Jurkat, Clone E6-1 (cell line): ENCODE results near the gene NHLRC1. TPM values are rescaled to one million over a fixed set of nuclear protein-coding genes. Genes with fewer than 3 reads are reported as not detected.
"Not testable (repeated sequence)": the region's sequence is repeated elsewhere in the genome, so short reads cannot be mapped to it uniquely, and the experiment has no call there.

ENCODE experiments used
- DNase-seq: peaks from one replicate; pipeline ENCODE4 v3.0.0-alpha.2; 2011; ENCODE audit warnings: low read depth, low spot score
- H3K4me3 ChIP-seq: 2 replicates; pipeline ENCODE4 v1.5.1; 2011; ENCODE audit warnings: mild to moderate bottlenecking, low read length, control low read depth, moderate library complexity
- polyA plus RNA-seq: library from polyadenylated mRNA; unstranded; fragments of >200 nt; gene quantifications from one replicate; pipeline ENCODE4 v1.2.1, GENCODE V29; 2012; ENCODE audit warnings: missing spikeins; ENCODE audit not compliant: insufficient read length, insufficient read depth

Gene NHLRC1
- polyA plus RNA-seq, result not detected

DNA sequence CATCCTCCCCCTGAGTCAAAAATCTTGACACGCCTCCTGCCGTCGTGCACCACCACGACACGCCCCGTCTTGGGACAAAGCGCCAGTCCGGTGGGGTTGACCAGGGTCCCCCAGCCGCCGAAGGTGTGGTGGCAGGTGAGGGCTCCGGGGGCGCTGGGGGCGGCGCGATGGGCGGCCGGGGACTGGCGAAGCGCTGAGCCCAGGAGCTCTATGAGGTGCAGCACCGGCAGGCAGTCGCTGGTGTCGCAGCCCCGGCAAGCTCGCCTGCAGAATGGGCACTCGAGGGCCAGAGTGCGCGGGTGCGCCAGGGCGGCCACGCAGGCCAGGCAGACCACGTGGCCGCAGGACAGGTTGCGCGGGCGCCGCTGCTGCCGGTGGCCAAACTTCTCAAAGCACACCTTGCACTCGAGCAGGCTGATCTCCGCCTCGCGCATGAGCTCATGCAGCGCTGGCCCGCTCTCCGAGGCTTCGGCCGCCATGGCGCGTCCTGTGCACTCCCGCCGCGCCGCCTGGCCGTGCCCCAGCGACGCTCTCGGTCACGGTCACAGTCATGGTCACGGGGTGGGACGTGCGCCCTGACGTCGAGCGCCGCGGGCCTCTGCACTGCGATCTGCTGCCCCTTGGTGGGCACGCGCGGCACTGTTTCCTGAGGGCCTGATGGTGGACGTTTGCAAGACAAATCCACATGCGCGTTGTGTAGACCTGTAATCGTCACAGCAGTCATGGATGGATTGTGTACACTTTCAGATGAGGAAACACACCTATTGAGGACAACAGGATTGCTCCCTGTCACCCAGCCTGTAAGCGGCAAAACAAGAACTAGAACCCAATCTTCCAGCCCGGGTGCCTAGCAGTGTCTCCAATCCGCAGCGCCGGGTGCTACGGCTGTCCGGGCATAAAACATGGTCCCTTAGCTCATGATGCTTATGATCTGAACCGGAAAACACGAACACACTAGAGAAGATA lies at the start of gene NHLRC1:
TSS of gene NHLRC1 (minus strand) at position 550 of the 966 bp plus-strand sequence. CDS start at position 479, 71 bp downstream.
- no peak for DNase-seq
- no peak within 1 kb of the TSS for H3K4me3 ChIP-seq

DNA sequence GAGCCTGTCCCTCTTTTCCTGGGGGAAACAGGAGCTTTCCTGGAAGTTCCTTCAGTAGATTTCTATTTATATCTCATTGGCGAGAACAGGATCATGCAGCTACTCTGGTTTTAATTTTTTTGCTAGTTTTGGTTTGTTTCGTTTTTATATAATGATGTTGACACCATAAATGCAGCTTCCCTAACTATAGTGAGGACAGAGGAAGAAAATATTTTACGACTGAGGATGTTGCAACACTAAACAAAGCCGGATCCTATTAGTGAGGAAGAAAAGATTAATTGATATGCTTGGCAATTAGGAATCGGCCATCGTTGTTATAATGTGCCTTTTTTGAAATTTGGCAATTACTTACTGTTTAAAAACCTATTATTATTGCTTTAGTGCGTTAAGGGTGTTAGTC lies 49.4 kb upstream of the NHLRC1 start:
- no peak overlapping the region for H3K4me3 ChIP-seq
- no peak for DNase-seq

DNA sequence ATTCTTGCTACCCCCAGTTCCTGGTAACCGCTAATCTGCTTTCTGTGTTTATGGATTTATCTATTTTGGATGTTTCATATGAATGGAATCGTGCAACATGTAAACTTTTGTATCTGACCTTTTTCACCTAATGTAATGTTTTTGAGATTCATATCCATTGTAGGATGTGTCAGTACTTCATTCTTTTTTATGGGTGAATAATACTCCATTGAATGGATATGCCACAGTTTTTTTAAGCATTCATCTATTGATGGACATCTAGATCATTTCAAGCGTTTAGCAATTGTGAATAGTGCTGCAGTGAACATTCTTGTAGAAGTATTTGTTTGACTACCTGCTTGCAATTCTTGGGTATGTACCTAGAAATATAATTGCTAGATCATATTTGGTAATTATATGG lies 45.8 kb upstream of the NHLRC1 start:
- no peak overlapping the region for H3K4me3 ChIP-seq

DNA sequence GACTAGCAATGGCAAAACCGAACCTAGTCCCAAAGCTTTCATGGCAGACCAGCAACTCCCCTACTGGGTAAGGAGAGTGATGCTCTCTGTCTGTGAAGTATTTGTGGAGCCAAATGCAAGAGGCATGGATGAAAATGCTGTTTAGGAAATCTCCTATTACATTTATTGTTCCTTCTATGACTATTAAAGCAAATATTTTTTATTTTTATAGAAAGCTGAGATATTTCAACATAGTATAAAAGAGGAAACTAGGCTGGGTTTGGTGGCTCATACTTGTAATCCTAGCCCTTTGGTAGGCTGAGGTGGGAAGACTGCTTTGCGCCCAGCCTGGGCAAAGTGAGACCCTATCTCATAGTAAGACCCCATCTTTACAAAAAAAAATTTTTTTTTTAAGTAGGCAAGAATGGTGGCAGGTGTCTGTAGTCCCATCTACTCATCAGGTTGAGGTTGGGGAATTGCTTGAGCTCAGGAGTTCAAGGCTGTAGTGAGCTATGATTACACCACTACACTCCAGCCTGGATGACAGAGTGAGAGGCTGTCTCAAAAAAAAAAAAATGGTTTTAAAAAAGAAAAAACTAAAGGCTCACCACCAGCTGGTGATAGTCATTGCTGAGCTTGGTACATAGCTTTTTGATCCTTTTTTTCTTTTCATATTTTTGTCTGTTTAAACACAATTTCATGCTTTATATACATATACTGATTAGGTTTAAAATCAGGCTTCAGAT lies 44.0 kb upstream of the NHLRC1 start:
- DNase-seq, result no peak
- H3K4me3 ChIP-seq, result no peak overlapping the region

More for the DNA sequence above, 45.8 kb upstream of the NHLRC1 start:
- no peak for DNase-seq

DNA sequence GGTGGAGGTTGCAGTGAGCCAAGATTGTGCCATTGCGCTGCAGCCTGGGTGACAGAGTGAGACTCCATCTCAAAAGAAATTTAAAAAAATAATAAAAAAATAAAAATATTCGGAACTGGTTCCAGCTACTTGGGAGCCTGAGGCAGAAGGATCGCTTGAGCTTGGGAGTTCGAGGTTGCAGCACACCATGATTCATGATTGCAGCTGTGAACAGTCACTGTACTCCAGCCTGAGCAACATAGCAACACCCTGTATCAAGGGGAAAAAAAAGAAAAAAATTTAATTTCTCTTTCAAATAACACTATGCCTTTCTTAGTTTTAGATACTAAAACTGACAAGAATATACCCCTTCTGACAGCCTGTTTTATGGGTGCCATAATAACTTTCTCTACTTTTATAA lies 43.3 kb upstream of the NHLRC1 start:
- DNase-seq, result no peak
- no peak overlapping the region for H3K4me3 ChIP-seq

DNA sequence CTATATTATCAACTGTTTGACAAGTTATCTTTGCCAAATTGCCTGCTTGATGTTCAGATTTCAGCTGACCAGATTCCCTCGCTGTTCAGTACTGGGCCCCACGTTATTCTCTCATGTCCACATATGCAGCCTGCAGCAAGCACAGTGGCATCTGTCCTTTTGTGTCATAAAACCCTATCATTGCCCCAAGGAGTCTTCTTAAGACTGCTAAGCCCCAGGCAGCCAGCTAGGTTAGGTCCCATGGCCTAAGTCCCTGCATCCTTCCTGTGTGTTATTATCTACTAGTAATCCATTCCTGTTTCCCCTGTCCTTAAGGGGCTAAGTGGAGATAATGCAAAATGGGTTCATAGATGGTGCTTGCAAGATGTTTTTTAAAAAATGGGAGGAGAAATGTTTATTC lies 39.9 kb upstream of the NHLRC1 start:
- H3K4me3 ChIP-seq, result no peak overlapping the region
- DNase-seq, result no peak

DNA sequence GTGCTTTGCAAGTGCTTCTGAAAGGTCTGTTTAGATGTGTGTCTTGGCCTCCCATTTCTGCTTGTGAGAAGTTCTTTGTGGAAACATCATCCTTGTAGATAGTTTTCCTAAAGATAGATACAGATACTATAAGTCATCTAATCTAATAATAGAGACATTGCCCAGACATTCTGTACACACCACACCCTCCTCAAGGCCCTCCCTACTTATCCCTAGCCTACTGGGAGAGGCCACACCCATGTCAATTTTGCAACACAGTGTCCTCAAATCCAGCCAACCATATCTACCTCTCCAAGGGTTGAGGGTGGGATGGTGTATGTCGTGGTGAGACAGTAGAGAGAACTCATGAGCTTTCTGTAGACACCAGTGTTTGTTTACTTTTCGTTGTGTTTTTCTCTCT lies 39.0 kb upstream of the NHLRC1 start:
- DNase-seq, result no peak

DNA sequence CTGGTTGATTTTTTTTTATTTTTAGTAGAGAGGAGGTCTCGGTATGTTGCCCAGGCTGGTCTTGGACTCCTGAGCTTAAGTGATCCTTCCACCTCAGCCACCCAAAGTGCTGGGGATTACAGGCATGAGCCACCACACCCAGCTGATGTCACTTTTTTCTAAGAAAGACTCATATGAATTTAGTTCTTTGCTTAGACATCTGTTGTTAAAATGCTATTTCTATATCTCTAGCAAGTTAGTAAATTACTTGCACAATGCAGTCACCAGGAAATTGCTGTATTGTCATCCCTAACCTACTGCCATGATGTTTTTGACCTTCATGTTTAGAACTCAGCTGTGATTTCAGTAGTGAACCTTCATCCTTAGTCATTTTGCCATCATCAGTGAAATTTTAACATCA lies 38.4 kb upstream of the NHLRC1 start:
- no peak for DNase-seq
- H3K4me3 ChIP-seq, result no peak overlapping the region

More for the DNA sequence above, 39.0 kb upstream of the NHLRC1 start:
- no peak overlapping the region for H3K4me3 ChIP-seq

DNA sequence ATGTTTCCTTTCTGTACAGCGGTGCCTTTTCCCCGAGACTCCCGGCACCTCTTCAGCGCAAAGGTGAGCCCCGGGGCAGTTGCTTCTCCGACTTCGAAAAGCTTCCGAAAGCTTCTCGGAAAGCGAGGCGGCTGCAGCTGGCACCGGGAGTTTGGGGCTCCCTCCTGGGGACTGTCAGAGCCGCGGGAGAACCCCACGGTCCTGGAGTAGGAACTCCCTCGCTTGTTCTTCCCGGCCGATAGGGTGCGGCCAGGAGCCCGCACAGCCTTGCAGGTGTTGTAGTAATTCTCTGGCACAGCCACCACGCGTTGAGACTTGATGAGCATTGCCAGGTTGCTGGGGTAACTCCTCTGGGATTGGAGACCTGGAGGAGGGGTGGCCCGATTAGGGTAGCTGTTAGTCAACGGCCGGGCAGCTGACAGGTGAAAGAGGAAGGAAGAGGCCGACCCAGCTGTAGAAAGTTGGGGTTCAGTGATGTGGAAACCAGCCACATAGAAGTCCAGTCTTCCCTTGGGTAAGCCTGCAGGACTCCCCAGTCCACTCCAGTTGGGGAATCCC lies 33.5 kb upstream of the NHLRC1 start:
- H3K4me3 ChIP-seq, result peak overlapping the region; percentile 87
- DNase-seq, result peak; percentile 54

DNA sequence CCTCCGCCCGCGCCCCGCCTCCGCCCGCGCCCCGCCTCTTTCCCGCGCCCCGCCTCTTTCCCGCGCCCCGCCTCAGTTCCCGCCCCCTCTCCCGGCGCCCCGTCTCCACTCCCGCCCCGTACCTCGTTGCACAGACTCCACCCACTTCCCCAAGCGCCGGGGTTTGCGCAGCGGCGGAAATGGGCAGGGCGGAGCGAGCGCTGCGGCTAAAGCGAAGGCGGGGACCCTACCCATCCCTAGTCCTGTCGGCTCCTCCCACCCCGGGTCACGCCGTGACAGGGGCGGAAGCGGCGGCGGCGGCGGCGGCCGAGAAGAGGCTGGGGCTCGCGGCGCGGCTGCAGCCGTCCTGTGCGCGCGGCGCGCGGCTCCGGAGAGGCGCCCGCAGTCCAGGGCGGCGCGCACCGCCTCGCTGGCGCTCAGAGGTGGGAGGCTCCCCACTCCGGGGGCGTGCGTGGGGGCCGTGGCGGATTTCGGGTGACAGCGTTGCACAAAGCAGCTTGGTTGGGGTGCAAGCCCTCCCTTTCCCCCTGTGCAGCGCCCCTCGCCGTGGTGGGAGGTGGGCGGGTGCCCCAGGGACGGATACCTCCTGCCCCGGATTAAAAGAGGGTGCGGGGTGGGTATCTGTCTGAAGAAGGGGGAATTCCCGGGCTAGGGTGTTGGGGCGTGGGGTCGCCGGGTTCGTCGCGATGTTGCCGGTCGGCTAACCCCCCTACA lies 32.8 kb upstream of the NHLRC1 start, which contains the start of gene KDM1B:
TSS of gene KDM1B (plus strand) at position 273 of the 714 bp plus-strand sequence. CDS start 4,474 bp downstream, outside the sequence.
- peak within 1 kb of the TSS; percentile 96 for H3K4me3 ChIP-seq
- peak; percentile 94 for DNase-seq

DNA sequence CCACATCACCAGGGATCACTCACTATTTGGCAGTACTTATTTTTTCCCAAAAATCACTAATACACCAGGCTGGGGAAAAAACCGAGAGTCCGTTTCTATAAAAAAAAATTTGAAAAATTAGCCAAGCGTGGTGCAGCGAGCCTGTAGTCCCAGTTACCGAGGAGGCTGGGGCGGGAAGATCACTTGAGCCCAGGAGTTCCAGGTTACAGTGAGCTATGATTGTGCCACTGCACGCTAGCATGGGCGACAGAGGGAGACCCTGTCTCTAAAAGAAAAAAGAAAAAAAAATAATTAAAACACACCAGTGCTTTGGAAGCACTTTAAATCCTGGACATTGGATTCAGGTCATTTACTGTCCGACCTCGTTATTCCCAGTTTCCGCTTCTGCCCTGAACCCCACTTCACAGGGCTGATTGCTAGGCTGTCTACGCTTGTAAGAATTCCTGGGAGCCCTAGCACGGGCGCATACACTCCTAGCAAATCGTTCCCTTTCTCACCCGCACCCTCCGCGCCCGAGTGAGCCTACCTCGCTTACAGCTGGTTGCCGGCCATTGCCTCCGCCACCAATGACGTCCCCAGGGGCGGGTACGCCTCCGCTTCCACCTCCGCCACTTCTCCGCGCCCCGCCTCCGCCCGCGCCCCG lies 32.2 kb upstream of the NHLRC1 start, which contains the start of gene TPMT:
TSS of gene TPMT (minus strand) at position 571 of the 643 bp plus-strand sequence. CDS start 5,950 bp downstream, outside the sequence.
- DNase-seq, result no peak
- peak within 1 kb of the TSS; percentile 96 for H3K4me3 ChIP-seq

DNA sequence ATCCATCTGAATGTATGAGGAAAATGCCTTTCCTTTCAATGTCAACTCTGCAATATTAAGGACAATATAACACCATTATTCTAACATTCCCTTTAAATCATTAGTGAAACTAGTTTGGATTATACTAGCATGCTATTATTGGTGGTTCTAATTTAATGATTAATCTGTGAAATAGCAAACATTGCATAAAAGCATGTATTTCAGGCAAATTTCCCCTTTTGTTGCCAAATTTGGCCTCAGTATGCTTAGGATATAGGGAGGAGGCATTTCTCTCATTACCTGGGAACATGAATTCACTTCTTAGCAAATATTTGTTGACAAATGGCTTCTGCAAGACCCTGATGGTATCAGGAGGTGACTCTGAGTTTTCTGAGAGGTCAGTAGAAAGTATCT lies 30.8 kb upstream of the NHLRC1 start:
- H3K4me3 ChIP-seq, result no peak overlapping the region
- DNase-seq, result no peak

DNA sequence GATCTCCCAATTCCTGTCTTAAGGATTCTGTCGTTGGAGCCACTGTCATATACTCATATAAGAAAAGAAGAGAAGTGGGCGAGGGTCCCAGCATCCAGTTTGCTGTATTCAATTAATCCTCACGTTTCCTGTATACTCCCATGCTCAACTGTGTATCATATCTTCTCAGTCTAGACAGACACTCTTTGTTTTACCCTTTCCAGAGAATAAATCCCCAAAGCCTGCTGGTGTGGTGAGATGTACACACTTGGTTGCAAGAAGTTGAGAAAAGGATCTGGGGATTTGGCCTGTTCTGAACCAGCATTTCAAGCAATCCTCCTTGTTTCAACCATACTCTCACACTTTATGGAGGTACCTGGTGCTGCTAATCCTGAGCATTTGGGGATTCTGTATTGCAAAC lies 29.3 kb upstream of the NHLRC1 start:
- DNase-seq, result no peak
- no peak overlapping the region for H3K4me3 ChIP-seq

DNA sequence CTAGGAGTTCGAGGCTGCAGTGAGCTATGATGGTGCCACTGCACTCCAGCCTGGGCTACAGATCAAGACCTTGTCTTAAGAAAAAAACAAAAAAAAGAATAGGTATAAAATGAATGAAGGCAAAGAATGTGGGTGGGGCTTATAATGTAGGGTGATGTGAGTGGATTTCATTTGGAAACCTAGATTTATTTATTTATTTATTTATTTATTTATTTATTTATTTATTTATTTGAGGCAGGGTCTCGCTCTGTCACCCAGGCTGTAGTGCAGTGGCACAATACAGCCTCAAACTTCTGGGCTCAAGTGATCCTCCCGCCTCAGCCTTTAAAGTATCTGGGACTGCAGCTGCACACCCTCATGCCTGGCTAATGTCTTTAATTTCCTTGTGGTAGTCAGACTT lies 28.9 kb upstream of the NHLRC1 start:
- not testable (repeated sequence) for DNase-seq, H3K4me3 ChIP-seq

DNA sequence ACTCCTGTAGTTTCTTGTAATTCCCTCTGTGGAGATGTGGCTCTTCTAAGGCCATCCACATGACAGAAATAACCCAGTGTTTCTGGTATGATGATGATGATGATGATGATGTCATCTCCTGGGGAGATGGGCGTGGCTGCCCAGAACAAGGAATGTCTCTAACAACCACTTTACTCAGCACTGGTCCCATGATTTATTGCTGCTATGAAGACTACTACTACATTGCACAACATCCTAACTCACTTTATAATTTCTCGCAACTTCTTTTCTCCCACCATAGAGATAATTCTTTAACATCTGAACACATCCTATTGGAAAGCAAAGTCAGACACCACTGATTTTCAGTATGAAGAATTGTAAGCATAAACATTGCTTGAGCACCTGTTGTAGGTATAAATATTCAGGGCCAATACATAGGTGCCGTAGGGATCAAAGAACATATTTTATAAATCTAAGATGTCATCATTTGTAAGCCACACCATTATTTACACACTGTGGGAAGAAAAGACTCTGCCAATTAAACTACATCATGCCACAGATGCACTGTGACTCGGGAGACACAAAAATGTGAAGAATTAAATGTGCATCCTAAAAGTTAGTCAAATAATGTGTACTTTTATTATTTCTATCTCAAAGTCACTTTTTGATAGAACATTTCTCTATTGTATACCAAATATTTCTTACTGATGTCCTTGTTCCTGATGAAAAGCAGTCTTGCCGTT lies 26.0 kb upstream of the NHLRC1 start:
- no peak overlapping the region for H3K4me3 ChIP-seq
- no peak for DNase-seq

DNA sequence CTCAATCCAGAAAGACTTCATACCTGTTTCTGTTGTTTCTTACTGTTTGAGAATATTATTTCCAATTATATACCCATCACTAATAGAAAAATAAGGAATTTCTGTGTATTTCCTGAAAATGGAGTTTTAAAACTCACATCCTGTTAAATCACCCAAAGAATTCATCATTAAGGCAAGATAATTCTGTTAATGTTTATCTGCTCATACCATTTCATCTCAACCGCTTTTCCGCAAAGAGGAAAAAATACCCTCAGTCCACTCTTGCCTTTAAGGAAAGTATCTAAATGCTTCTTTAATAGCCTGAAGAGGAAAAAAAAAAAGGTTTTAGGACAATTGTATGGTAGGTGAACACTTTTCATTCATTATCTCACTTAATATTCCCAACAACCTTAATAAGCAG lies 25.1 kb upstream of the NHLRC1 start:
- DNase-seq, result no peak

DNA sequence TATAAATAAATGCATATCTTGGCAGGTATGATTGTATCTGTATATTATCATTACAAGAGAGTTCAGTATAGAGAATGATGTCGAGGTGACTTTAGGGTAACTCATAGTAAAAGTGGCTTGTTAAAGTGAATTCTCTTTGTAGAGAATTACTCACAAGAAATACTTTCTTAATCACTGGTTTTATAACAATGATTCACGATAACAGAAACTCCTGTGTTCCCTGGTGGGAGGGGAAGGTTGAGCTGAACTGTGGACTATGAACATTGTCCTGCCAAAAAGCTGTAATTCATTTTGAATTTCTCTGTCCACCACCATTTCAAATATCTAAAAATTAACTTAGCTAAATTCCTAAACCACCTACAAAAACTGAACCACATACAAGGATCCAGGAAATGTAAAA lies 24.7 kb upstream of the NHLRC1 start:
- no peak overlapping the region for H3K4me3 ChIP-seq
- DNase-seq, result no peak

More for the DNA sequence above, 25.1 kb upstream of the NHLRC1 start:
- no peak overlapping the region for H3K4me3 ChIP-seq

DNA sequence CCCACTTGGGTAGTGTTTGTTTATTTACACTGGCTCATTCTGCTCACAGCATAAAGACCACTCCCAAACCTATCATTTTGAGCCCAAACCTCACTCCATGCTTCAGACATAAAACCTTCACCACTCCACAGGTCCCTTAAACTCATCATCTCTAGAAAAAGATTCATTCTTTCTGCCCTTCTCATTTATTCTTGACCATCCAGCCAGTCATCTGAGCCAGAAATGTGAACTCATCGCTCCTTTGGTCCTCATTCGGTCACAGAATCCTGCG lies 20.0 kb upstream of the NHLRC1 start:
- H3K4me3 ChIP-seq, result no peak overlapping the region
- no peak for DNase-seq
